ENCODE data around the gene ZNF648.
A peak's percentile ranks its signal among the peaks of the same experiment; 100 is the strongest.
"Not testable (repeated sequence)": the region's sequence is repeated elsewhere in the genome, so short reads cannot be mapped to it uniquely, and the experiment has no call there.

The ZNF648 gene, protein sequence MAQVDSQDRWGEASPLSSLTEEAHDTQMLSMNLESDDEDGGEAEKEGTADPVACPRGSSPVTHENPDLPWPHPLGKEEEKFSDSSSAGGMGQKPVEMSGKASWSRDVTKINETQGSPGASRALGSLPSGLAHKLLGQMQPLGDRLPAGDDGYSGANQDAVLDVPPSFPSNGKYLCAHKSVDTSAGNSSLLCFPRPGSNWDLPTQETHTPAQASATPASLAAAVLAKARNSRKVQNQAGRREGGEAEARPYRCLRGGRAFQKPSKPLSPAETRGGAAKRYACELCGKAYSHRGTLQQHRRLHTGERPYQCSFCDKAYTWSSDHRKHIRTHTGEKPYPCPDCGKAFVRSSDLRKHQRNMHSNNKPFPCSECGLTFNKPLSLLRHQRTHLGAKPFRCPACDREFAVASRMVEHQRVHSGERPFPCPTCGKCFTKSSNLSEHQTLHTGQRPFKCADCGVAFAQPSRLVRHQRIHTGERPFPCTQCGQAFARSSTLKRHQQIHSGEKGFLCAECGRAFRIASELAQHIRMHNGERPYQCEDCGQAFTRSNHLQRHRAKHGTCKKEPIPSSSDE

DNA sequence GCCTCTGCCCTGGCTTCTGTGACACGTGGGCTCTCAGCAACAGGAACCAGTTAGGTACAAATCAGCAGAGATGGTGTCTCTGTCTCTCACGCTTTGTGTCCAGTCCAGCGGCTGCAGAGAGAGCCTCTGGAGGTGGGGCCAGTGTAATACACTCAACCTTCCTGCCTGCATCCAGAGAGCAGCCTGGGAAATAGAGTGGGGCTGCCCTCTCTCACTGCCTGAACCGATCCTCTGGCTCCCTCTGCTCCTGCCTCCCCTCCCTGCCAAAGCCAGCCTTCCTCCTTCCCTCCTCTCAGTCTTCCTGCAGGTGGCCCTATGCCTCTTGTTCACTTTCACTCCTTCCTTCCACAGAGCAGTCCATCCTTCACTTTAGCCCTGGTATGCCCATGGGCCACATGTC, at the start of gene ZNF648:
Gene ZNF648, minus strand, starts transcription at position 119 of the 400 bp plus-strand sequence. CDS start 3,702 bp downstream, outside the sequence.
- no peak for DNase-seq

DNA sequence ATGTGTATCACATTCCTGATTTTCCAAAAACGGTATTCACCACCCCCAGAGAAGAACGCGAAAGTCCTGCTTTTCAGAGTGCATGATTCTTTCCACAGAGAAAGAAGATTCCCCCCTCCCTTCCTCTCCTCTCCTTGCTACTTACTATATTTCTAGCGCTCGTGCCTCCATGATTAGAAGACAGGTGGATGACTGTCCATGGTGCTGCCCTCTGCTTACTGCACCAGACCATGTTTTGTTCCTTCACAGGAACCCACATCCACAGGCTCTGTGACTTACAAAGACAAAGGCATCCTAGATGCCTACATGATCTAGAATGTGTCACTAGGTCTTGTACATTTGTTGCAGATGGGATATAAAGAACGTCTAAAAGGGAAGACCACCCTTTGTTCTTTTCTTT, 49.1 kb upstream of the ZNF648 start:
- DNase-seq, result no peak

GRCh38 chr1:182109771-182110170, 48.3 kb upstream of the ZNF648 start:
- DNase-seq, result no peak

GRCh38 chr1:182107209-182107608, 45.7 kb upstream of the ZNF648 start:
- DNase-seq, result no peak

GRCh38 chr1:182102043-182102416, 40.5 kb upstream of the ZNF648 start:
- DNase-seq, result no peak

DNA sequence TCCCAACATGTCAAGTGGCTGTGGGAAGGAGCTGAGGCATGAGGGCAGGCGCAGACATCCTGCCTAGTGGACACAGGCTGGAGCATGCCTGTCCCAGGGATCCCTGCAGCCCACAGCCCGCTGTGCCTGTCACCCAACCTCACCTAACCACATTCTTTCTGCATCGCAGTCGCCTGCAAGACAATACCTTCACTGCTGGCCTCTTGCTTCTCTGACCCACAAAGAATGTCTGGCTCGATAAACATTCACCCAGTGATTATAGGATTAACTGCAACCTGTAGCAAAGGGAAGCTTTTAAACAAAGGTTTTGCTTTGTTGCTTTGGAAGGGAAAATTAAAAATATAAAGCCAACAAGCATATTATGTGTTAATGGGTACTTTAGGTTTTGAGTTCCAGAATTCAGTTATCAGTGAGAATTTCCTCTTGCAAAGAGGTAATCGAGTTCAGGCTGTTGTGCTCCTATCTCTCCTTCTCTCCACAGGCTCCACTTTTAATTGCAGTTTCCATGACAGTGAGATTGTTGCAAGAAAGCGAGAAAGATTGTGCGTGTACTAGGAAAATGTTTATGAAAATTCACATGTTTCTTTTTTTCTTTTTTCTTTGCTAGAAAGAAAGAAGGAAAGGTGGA, 40.0 kb upstream of the ZNF648 start:
- DNase-seq, result no peak

GRCh38 chr1:182098301-182098700, 36.8 kb upstream of the ZNF648 start:
- no peak for DNase-seq

- DNase-seq, result no peak
These were observed 34.4 kb upstream of the ZNF648 start for GRCh38 chr1:182095946-182096345.

- not testable (repeated sequence) for DNase-seq
These were observed 33.0 kb upstream of the ZNF648 start for GRCh38 chr1:182094514-182095005.

- DNase-seq, result no peak
These were observed 32.3 kb upstream of the ZNF648 start for GRCh38 chr1:182093781-182094180.

- no peak for DNase-seq
These were observed 30.8 kb upstream of the ZNF648 start for GRCh38 chr1:182092336-182092735.

- no peak for DNase-seq
These were observed 29.6 kb upstream of the ZNF648 start for GRCh38 chr1:182091083-182091482.

GRCh38 chr1:182087719-182088350, 26.3 kb upstream of the ZNF648 start:
- DNase-seq, result no peak

- no peak for DNase-seq
These were observed 25.8 kb upstream of the ZNF648 start for GRCh38 chr1:182087304-182087703.

DNA sequence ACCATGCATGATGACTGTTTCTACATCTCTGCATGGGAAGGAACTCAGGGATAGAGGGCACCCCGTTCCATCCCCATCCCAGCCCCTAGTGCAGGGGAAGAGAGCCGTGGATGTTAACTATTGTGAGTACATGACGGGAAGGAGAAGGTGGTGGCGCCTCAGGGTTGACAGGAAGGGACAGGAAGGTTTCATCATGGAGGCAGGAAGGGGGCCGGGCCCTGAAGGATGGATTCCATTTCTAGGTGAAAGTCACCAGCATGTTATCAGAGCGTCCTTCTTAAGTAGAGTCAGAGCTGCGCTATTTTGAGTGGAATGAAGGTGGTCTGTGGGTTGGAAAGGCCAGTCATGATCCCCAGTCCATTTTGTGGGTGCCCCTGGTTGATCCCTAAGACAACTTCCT, 25.1 kb upstream of the ZNF648 start:
- DNase-seq, result no peak

GRCh38 chr1:182086136-182086535, 24.6 kb upstream of the ZNF648 start:
- DNase-seq, result no peak

DNA sequence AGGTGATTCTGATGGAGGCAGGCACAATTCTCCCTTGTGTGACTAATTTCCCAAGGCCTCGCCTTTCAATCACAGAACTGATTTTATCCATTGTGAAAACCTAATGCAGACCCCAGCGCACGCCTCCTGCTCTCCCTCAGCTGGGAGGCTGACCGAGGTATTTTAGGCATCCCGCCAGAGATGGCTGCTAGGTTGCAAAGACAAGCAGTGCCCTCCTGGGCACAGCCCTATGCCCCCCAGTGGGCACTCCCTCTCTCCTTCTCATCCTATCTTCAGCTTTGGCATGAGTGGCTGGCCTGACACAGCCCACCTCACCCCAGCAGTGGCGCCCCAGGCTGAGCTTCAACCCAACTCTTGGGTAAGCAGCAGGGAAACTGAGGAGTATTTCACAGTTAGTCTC, 24.2 kb upstream of the ZNF648 start:
- no peak for DNase-seq

- DNase-seq, result peak; percentile 51
These were observed 23.2 kb upstream of the ZNF648 start for GRCh38 chr1:182084487-182085316.

DNA sequence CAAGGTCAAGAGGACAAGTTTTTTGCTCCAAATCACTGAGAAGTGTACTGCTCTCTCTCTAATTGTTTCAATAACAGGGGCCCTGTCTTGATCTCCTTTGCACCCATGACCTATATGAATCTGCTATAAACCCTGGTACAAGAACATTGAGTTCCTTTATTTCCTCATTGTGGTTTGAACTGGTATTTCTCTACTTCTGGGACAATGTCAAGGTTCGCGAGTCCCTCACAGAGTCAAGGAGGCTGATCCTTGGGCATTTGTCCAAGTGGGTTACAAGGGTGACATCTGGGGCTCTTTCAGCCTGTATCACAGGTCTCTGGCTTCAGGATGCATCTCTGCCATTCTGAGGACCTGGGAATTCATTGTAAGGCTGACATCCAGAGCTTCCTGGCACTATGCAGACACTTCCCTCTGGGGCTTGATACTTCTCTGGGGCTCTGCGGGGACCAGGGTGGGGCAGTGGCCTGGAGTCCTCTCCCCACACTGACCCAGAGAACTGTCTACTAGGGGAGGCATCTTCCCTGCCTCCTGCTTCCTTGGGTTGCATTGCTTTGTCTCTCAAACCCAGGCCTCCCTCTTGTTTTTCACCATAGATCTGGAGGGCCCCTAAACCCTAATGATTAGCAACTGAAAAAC, 22.5 kb upstream of the ZNF648 start:
- DNase-seq, result no peak

DNA sequence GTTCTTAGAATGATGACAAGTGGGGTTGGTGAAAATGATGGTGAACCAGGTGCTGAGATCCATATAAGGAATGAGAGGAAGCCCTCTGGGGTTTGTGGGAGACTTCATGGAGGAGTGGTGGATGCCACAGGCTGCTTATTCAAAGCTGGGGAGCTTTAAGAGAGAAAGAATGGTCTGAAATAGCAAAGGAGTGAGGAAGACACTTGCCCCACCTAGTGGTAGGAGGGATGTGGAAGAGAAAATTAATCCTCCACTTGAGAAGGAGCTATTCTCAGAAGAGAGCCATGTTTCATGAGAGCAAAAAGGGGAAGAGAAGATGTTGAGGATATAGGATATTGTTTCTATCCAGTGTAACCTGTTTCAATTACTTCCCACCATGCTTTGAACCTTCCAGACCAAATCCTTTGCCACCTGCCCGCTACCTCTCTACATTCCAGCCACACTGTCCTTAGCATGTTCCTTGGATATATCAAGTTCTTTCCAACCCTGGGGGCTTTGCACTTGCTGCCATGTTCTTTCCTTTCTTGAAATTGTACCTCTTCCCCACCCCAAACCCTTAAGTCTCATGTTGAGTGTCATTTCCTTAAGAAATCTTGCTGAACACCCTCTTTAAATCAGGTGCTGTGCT, 19.6 kb upstream of the ZNF648 start:
- DNase-seq, result peak; percentile 0

DNA sequence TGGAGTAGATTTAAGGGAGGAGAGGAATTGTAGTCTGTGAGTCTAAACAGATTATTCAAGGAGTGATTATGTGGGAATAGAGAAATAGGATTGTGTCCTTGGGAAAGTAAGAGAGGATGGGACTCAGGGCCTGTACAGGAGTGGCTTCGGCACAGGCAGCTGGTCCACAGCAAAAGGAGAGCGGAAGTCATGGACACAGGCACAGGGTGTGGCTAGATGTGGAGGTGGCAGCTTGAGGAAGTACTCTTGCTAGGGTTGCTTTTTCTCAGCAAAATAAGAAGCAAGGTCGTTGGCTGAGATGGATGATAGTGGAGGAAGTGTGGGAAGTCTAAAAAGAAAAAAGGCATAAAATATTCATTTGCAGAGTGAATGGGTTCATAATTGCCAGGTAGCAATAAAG, 18.5 kb upstream of the ZNF648 start:
- no peak for DNase-seq

- no peak for DNase-seq
These were observed 10.4 kb upstream of the ZNF648 start for GRCh38 chr1:182071924-182072323.

All from SHP77 treated with DMSO at 0.1 percent for 48 hours (cell line).